HG03025 (cell line): ENCODE results near the gene CMTR1.
A peak's percentile ranks its signal among the peaks of the same experiment; 100 is the strongest.
"Not testable (repeated sequence)": the region's sequence is repeated elsewhere in the genome, so short reads cannot be mapped to it uniquely, and the experiment has no call there.

Experiments
- ATAC-seq: cut with Tn5 transposase; IDR thresholded peaks from one replicate; pipeline ENCODE4 v1.9.1; 2021; ENCODE audit warnings: mild to moderate bottlenecking, moderate library complexity; ENCODE audit not compliant: unreplicated experiment, low FRiP score

The CMTR1 gene, protein sequence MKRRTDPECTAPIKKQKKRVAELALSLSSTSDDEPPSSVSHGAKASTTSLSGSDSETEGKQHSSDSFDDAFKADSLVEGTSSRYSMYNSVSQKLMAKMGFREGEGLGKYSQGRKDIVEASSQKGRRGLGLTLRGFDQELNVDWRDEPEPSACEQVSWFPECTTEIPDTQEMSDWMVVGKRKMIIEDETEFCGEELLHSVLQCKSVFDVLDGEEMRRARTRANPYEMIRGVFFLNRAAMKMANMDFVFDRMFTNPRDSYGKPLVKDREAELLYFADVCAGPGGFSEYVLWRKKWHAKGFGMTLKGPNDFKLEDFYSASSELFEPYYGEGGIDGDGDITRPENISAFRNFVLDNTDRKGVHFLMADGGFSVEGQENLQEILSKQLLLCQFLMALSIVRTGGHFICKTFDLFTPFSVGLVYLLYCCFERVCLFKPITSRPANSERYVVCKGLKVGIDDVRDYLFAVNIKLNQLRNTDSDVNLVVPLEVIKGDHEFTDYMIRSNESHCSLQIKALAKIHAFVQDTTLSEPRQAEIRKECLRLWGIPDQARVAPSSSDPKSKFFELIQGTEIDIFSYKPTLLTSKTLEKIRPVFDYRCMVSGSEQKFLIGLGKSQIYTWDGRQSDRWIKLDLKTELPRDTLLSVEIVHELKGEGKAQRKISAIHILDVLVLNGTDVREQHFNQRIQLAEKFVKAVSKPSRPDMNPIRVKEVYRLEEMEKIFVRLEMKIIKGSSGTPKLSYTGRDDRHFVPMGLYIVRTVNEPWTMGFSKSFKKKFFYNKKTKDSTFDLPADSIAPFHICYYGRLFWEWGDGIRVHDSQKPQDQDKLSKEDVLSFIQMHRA

DNA sequence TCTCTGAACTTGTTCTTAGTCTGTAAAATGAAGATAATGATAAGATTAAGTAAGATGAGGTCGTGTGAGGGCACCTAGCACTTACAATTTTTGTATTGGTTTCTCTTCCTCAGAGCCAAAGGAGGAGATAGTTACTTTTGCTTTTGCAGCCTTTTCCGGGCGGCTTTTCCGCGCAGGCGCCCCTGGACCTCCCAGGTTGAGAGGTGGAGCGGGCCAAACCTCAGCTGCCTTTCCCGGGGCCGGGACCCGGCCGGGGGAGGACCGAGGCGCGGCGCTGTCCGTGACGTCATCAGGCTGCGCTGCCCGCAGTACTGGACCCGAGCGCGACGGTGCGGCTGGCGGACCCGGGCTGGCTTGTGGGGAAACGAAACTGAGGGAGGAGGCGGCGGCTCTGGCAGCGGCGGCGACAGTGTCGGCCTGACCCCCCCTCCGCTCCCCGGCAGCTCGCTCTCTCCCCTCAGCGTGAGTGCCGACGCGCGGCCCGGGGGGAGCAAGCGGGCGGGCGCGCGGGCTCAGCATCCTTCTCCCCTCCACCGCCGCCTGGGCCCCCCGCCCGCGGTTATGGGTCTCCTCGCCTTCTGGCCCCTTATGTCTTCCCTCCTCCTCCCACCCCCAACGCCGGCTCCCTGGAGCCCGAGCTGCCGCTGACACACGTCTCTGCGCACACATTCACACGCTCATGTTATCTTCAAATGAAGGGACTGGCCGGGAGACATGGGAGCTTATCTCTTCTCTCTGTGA is at the start of gene CMTR1:
CMTR1 (plus strand) TSS at position 306 of the 741 bp plus-strand sequence. CDS start 2,409 bp downstream, outside the sequence.
- ATAC-seq = peak; percentile 91

DNA sequence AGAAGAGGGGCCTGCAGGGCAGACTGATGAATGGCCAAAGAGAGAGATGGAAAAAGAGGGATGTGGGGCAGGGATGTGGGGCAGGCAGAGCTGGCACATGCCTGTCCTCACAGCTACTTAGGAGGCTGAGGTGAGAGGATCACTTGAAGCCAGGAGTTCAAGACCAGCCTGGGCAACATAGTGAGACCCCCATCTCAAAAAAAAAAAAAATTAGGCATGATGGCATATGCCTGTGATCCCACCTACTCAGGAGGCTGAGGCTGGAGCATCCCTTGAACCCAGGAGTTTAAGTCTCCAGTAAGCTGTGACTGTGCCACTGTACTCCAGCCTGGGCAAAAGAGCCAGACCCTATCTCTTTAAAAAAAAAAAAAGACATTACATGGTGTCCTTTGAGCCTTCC is 44.4 kb upstream of the CMTR1 start:
- ATAC-seq = no peak

DNA sequence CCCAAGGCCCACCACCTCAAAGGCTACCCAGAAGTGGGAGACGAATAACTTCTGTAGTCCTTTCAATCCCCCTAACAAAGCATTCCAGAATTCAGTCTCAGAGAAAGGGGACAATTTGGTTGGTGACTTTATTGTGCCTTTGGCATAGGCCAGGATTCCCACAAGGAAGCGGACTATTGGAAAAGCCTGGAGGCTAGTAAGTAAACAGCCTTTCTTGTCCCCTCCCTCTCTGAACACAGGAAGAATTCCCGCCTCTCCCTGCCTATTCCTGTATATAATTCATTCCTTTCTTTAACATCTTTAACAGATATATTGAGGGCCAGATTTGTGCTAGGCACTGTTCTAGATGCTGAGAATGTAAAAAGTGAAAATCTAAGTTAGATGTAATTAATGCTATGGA is 43.2 kb upstream of the CMTR1 start:
- ATAC-seq = no peak

DNA sequence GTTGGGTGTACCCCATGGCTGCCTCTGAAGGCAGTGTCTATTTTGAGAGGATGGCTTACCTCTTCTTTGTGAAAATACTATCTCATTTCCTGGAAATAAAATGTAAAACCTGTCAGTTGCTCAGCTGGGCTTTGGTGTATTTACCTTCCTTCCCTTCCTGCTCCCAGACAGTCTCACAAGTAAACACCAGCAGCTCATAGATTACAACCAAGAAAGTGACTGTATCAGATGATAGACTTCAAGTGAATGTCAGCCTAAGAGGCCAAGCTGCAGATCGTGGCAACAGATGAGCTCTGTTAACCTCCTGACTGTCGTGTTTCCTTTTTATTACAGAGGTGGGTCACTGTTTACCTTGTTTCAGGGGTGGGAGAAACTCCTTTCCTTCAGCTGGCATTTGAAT is 41.9 kb upstream of the CMTR1 start:
- no peak for ATAC-seq

DNA sequence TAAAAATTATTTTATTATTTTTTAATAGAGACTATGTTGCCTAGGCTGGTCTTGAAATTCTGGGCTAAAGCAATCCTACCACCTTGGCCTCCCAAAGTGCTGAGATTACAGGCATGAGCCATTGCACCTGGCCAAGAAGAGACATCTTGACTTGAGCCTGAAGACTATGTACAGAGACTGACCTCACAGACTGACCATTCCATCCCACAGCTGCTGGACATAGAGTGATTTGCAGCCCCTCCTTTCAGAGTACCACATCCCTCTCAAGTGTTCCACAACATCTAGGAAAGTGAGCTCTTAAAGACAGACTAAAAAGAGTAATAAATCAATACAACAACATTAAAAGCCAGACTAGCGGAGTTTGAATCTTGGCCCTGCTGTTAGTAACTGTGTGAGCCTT is 40.2 kb upstream of the CMTR1 start:
- no peak for ATAC-seq

DNA sequence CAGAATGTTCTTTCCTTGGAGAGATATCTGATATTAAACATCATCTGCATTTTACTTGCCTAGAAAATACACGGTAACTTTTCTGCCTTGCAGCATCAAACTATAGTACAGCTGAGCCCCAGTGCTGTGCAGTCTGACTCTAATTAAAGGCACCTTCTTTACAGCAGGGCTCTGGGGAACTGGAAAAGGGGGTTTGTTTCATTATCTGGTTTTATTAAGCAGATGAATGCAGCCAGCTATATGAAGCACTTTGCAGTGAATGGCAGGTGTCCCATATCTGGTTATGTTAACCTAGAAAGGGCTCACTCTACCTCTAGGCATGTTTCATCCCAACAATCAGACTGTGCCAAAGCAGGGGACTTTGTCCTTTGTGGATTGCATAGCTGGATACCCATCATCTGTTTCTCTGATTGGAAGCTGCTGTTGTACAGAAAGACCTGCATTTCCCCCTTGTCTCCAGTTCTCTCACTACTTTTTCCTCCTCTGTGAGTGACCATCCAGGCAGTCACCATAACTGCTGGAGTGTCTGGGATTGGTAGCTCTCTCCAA is 39.6 kb upstream of the CMTR1 start:
- no peak for ATAC-seq

DNA sequence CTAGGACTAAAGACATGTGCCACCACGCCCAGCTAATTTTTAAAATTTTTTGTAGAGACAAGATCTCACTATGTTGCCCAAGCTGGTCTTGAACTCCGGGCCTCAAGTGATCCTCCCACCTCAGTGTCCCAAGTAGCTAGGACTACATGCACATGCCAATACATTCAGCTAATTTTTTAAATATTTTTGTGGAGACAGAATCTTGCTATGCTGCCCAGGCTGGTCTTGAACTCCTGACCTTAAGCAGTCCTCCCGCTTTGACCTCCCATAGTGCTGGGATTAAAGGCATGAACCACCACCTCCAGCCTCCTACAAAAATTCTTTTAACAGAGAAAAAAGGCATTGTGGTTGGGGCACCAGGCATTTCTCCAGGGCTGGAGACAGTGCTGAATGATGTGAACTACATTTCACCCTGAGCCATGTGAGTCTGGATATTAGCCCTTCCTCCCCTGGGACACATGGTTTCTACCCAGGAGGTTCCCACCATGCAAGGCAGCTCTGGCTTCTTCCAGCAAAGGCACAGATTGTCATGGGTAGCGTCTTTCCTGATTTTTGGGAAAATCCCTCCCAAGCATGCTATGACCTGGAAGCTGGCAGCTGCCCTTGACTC is 36.3 kb upstream of the CMTR1 start:
- no peak for ATAC-seq

DNA sequence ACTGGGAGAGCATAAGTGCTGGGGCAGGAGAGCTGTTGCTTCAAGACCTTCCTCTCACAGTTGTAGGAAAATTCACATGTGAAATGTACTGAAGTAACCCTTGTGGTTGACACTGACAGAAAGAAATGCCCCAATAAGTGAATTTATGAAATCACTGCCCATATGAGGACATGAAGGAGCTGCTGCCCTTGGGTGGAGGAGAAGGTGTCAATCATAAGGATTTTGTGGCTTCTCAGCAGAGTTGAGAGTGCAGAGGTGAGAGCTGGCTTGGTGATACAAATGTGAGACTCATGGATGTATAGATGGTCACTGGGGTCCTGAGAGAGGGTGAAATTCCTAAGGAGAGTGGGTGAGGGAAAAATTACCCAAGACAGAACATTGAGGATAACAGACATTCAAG is 33.9 kb upstream of the CMTR1 start:
- no peak for ATAC-seq

DNA sequence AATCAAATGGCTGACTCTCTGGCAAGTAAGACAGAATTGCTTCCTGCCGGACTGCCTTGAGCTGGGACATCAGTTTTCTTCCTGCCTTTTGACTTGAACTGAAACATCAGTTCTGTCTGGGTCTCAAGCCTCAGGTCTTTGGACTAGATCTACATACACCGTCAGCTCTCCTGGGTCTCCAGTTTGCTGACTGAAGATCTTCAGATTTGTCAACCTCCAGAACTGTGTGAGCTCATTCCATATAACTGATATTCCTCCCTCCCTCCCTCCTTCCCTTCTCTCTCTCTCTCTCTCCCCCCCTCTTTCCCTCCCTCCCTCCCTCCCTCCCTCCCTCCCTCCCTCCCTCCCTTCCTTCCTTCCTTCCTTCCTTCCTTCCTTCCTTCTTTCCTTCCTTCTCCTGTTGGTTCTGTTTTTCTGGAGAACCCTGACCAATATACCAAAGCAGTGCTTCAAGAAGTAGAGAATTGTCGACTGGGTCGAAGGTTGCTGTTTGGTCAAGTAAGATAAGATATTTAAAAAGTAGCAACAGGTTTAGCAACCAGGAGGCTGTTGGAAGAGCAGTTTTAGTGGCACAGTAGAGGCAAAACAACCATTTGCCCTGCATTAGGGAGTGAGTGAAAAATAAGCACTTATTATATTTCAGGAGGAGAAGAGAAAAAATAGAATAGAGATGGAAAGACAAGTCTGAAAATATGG is 33.1 kb upstream of the CMTR1 start:
- no peak for ATAC-seq

DNA sequence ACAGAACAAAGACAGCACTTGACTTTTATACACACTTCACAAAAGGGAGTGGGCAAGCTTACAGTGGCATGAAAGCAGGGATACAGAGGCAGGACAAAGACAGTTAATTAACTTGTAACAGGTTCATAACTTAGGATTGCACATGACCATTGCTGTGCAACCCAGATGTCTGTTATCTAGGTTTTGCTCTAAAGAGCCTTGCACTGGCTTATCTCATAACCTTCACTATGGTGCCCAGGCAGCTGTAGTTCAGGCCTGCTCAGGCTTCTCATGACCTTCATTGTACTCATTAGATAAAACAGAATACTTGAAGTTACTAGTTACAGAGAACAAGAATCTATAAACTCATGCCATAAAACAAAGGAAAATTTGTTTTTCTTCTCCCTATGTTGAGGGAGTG is 31.4 kb upstream of the CMTR1 start:
- ATAC-seq = not testable (repeated sequence)

DNA sequence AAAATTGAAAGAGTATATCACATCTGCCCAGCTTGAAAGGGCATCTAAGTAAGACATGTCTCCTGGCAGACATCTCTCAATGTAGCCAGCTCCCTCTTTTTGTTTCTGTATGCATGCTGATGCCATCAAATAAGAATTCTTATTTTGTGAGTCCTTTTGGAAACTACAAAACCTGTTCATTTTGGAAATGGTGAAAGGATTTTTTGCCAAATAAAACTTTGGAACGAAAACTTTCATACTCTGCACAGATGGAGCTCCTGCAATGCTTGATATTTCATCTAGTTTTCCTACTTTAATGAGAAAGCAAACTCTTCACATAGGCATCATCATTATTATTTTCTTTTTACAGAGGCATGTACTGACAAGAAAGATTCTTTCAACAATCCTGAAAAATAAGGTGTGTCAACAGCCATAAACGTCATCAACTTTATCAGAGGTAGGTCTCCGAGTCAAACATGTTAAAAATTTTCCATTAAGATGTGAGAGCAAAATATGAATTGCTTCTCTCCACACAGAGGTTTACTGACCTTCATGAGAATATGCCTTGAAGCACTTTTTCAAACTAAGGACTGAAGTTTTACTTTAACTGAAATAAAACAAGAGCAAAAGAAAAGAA is 26.2 kb upstream of the CMTR1 start:
- no peak for ATAC-seq

DNA sequence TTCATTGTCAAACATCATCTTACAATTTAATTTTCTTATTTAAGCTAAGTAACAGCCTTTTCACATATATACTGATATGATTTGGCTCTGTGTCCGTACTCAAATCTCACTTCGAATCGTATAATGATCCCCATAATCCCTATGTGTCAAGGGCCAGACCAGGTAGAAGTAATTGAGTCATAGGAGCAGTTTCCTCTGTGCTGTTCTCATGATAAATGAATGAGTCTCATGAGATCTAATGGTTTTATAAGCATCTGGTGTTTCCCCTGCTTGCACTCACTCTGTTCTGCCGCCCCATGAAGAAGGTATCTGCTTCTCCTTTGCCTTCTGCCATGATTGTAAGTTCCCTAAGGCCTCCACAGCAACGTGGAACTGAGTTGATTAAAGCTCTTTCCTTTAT is 25.1 kb upstream of the CMTR1 start:
- no peak for ATAC-seq

DNA sequence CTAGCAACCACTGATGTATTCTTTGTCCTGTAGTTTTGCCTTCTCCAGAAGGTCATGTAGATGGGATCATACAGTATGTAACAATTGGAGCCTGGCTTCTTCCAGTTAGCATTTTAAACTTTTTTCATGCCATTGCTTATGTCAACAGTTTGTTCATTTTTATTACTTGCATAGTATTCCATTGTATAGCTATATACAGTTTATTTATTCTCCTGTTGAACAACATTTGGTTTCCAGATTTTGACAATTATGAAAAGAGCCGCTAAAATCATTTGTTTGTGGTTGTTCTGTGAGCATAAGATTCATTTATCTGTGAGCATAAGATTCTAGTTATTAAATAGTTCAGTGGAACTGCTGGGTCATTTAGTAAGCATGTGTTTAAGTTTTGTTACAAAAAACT is 23.5 kb upstream of the CMTR1 start:
- no peak for ATAC-seq

DNA sequence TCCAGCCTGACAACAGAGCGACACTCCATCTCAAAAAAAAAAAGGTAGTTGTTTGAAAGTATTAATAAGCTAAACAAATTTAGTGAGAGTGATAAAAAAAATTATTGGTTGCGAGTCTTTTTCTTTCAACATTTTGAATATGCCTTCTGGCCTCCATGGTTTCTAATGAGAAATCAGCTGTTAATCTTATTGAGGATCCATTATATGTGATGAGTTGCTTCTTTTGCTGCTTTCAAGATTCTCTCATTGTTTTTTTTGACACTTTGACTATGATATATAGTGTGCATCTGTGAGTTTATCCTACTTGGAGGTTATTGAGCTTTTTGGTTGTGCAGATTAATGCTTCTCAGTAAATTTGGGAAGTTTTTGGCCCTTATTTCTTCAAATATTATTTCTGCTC is 15.6 kb upstream of the CMTR1 start:
- ATAC-seq = no peak

DNA sequence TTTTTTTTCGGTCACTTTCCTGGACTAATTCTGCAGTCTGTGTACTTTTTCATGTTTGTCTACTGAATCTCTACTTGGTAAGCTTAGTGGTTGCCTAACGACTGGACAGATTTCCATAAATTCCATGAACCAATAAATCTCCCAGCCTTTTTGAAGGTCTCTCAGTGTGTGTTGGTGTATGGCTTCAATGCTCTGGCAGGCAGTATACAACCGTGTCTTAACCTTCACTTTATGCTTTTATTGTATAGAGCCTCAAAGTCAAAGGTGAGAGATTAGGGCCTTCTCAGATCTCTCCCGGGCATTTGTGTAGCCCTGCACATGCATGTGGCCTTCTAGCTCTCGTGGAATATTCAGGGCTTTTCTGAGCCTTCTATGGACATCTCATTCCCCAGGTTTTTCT is 14.3 kb upstream of the CMTR1 start:
- no peak for ATAC-seq

DNA sequence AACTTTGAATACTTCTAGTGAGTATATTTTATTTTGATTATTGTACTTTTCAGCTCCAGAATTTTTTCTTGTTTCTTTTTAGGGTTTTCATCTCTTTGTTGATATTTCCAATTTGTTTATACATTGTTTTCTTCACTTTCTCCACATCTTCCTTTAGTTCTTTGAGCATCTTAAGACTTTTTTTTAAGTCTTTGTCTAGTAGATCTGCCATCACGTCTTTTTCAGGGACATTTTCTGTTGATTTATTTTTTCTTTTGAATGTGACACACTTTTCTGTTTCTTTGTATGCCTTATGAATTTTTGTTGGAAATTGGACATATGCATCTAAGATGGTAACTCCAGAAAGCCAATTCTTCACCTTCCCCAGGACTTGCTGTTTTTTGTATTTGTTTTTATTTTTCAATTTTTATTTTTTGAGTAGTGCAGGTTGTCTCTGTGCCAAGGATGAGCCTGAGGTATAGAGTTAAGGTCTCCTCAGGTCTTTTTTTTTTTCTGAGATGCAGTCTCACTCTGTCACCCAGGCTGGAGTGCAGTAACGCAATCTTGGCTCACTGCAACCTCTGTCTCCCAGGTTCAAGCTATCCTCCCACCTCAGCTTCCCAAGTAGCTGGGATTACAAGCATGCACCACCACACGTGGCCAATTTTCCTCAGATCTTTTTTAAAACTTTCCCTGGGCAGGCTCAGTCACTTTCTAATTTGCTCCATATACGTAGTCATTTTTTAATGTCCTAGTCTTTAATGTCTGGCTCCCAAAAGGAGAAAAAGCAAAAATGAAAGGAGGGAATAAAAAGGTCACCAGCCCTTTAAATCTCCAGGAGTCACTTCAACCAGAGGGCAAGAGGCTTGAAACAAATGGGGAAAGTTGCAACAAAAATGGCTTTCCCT is 6.7 kb upstream of the CMTR1 start:
- no peak for ATAC-seq

DNA sequence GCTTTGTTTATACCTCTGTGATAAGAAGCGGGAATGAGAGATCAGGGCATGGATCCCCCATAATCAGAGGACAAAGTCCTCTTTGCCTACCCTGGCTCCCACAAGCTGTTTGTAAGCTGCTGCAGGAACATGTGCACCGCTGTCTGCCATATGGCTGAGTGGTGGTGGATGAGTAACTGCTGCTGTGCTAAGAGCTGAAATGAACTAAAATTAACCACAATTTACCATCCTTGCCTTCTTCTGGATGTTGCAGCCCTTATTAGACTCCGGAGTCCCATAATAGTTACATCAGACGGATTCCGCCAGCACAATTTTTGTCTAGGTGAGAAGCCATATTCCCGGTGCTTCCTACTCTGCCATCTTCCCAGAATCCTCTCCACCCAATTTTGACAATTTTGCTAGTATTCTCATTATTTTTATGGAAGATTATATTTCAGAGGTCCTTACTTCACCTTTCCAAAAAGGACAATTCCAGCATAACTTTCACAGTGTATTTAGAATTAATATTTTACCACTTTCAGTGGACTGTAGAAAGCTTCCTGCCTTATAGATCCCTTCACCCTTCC is 6.0 kb upstream of the CMTR1 start:
- no peak for ATAC-seq

DNA sequence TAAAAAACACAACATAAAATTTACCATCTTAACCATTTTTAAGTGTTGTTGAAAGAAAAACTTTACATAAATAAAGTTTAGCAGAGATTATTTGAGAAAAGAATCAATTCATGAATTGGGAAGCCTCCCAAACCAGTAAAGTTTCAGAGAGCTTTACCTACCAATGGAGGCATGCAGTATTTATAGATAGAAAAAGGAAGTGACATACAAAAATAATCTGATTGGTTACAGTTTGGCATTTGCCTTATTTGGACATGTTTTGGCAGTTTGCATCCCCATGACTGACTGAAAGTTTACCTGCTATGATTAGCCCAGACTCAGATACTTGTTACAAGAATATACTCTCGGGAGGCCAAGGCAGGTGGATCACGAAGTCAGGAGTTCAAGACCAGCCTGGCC is 3.7 kb upstream of the CMTR1 start:
- no peak for ATAC-seq
